Sigmoid colon (tissue), 4 donors: ENCODE results near the gene CARM1.

Source experiments
- EP300 ChIP-seq, 4 donors: sonication (generic); formaldehyde crosslinking; IDR thresholded peaks; one replicate each; pipeline ENCODE4 v1.6.1; 2017; ENCODE audit warnings: antibody characterized with exemption in 4 of 4
- POLR2A ChIP-seq, 2 donors: fragments of 450-650 bp; IDR thresholded peaks; one replicate each; pipeline ENCODE4 v1.6.1; 2016; ENCODE audit warnings: antibody characterized with exemption in 2 of 2, mild to moderate bottlenecking in 2 of 2, moderate library complexity in 2 of 2

GRCh38 chr19:10963865-10964264 is 92.5 kb downstream of the CARM1 start:
- TF ChIP-seq POLR2A (IDR thresholded peaks at IDR 0.05): no peak
- TF ChIP-seq EP300 (IDR thresholded peaks at IDR 0.05): no peak
